Esophagus (tissue), 2 donors: ENCODE measurements around the gene PXDN. TPM values are rescaled to one million over a fixed set of nuclear protein-coding genes. Genes with fewer than 3 reads are reported as not detected.

Experiments used
- H3K27ac ChIP-seq, 2 donors: one replicate each; pipeline ENCODE4 v1.5.1; 2013; ENCODE audit warnings: low read depth in 2 of 2, mild to moderate bottlenecking in 2 of 2, inconsistent platforms in 1 of 2, low read length in 1 of 2, moderate library complexity in 1 of 2
- H3K27me3 ChIP-seq, 2 donors: one replicate each; pipeline ENCODE4 v1.6.1; 2013; ENCODE audit warnings: low read length in 2 of 2, control low read depth in 1 of 2, mild to moderate bottlenecking in 1 of 2; ENCODE audit not compliant: insufficient read depth in 2 of 2, control insufficient read depth in 1 of 2
- H3K36me3 ChIP-seq, 2 donors: one replicate each; pipeline ENCODE4 v1.6.1; 2013; ENCODE audit warnings: low read length in 1 of 2; ENCODE audit not compliant: control insufficient read depth in 2 of 2, insufficient read depth in 2 of 2
- H3K4me1 ChIP-seq, 2 donors: one replicate each; pipeline ENCODE4 v1.6.1; 2013; ENCODE audit warnings: low read length in 1 of 2; ENCODE audit not compliant: control insufficient read depth in 2 of 2, insufficient read depth in 2 of 2
- H3K4me3 ChIP-seq, 2 donors: one replicate each; pipeline ENCODE4 v1.5.1; 2013; ENCODE audit warnings: low read length in 2 of 2, mild to moderate bottlenecking in 2 of 2, low read depth in 1 of 2, moderate library complexity in 1 of 2
- H3K9me3 ChIP-seq, 2 donors: one replicate each; pipeline ENCODE4 v1.6.1; 2013; ENCODE audit warnings: mild to moderate bottlenecking in 2 of 2, low read depth in 1 of 2, low read length in 1 of 2, moderate library complexity in 1 of 2; ENCODE audit not compliant: control insufficient read depth in 2 of 2, insufficient read depth in 1 of 2
- WGBS, 2 donors: extraction: QIAGEN DNeasy Blood & Tissue Kit; methylation state at CpG; one replicate each; pipeline ENCODE4 v1.1.7; 2013; 5-methylcytosine and 5-hydroxymethylcytosine counted together
- polyA plus RNA-seq, 2 donors: library from polyadenylated mRNA; stranded (reverse); fragments of 200-250 nt; gene quantifications; one replicate each; pipeline ENCODE4 v1.2.3, GENCODE V29; 2013
- donor health status: healthy with polysubstance abuse.
- donor health status: Bipolar disorder and iron deficiency.

The PXDN gene
- polyA plus RNA-seq, 2 donors = 1.1 to 1.9 TPM

DNA sequence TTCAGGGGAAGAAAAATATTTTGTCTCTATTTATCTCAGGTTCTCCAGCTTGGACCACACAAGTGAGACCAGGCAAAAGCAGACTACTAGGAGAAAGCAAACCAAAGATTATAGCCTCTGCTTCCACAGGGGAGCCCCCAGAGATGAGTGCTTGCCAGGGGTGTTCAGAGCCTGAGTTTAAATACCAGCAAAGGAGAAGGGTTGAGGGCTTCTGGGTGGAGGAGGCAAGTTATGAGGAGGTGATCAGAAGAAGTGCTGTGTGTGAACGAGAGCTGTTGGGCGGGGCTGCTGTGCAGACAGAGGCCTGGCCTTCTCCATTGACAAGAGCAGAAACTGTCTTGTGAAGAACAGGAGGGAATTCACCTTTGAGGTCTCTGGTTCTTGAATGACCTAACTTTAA is 32.8 kb upstream of the PXDN start:
- Histone ChIP-seq H3K36me3 (no peaks in the 10 kb centered on the region), H3K9me3 (no peaks in the 10 kb centered on the region), H3K27me3 (peaks cover 0 to 4% of the 10 kb centered on the region in 2 donors), H3K4me3 (no peak overlapping the region), H3K4me1 (no peaks in the 10 kb centered on the region), H3K27ac (no peak overlapping the region)
- WGBS, 2 donors = 68 to 86% methylated on average over 2 of the region's 2 CpGs

DNA sequence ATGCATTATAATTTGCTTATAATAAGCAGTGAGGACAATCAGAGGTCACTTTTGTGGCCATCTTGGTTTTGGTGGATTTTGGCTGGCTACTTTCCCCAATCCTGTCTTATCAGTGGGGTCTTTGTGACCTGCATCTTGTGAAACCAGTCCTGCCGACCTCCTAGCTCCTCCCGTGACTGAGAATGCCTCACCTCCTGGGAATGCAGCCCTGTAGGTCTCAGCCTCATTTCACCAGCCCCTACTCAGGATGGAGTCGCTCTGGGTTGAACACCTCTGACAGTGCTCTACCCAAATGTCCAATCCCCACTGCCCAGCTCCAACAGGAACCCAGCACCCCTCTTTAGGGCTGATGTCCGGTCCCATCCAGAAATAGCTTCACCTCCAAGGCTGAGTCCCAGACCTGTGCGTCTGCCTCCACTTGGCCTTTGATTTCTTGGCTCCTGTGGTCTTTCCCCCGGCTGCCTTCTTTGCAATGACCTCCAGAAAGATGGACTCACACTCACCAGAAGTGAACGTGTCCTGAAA is 31.3 kb upstream of the PXDN start:
- WGBS, 2 donors = 86 to 87% methylated on average over 7 of the region's 7 CpGs
- H3K4me1 ChIP-seq = no peaks in the 10 kb centered on the region
- no peak overlapping the region for H3K4me3 ChIP-seq
- H3K27ac ChIP-seq = no peak overlapping the region
- no peaks in the 10 kb centered on the region for H3K9me3 ChIP-seq
- peaks cover 0 to 4% of the 10 kb centered on the region in 2 donors for H3K27me3 ChIP-seq
- no peaks in the 10 kb centered on the region for H3K36me3 ChIP-seq

- Histone ChIP-seq H3K36me3 (no peaks in the 10 kb centered on the region), H3K9me3 (no peaks in the 10 kb centered on the region), H3K4me3 (no peak overlapping the region), H3K27ac (no peak overlapping the region), H3K27me3 (peaks cover 0 to 4% of the 10 kb centered on the region in 2 donors), H3K4me1 (no peaks in the 10 kb centered on the region)
- 71 to 75% methylated on average over 3 of the region's 3 CpGs for WGBS, 2 donors
Observed at GRCh38 chr2:1774929-1775328, 30.6 kb upstream of the PXDN start.

GRCh38 chr2:1773883-1774282 is 29.6 kb upstream of the PXDN start:
- Histone ChIP-seq H3K27ac (no peak overlapping the region), H3K4me1 (no peaks in the 10 kb centered on the region), H3K4me3 (no peak overlapping the region), H3K27me3 (peaks cover 0 to 4% of the 10 kb centered on the region in 2 donors), H3K9me3 (no peaks in the 10 kb centered on the region), H3K36me3 (no peaks in the 10 kb centered on the region)
- WGBS, 2 donors = 50 to 52% methylated on average over 7 of the region's 7 CpGs

GRCh38 chr2:1772471-1773267 is 28.4 kb upstream of the PXDN start:
- H3K9me3 ChIP-seq = no peaks in the 10 kb centered on the region
- no peaks in the 10 kb centered on the region for H3K36me3 ChIP-seq
- H3K4me3 ChIP-seq = no peak overlapping the region
- no peak overlapping the region for H3K27ac ChIP-seq
- no peaks in the 10 kb centered on the region for H3K27me3 ChIP-seq
- H3K4me1 ChIP-seq = no peaks in the 10 kb centered on the region
- 74 to 81% methylated on average over 8 of the region's 8 CpGs for WGBS, 2 donors

DNA sequence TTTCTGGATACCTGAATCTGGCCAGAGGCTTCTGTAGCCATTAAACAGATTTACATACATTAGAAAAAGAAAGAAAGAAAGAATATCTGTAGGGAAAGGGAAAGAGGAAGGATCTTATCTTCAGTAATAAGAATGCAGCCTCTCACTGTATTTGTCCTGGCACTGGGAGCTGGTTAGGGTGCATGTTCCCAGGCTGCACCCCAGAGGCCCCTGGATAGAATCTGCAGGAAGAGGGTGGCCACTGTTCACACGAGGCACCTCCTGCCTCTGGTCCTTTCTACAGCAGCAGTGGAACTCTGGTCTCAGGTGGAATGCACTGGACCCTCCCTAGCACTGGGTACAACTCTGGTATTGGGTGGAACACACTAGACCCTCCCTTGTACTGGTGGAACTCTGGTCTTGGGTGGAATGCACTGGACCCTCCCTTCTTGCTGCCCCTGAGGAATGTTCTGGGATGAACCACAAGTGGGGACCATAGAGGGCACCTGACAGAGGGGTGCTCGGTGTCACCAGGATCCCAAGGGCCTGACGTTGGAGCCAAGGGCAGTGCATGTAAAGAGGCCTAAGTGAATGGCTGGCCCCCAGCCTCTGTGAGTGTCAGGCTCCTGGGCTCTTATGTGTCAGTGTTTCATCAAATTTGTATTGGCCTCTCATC is 27.4 kb upstream of the PXDN start:
- Histone ChIP-seq H3K9me3 (no peaks in the 10 kb centered on the region), H3K27ac (no peak overlapping the region)
- 67 to 81% methylated on average over 3 of the region's 3 CpGs for WGBS, 2 donors

DNA sequence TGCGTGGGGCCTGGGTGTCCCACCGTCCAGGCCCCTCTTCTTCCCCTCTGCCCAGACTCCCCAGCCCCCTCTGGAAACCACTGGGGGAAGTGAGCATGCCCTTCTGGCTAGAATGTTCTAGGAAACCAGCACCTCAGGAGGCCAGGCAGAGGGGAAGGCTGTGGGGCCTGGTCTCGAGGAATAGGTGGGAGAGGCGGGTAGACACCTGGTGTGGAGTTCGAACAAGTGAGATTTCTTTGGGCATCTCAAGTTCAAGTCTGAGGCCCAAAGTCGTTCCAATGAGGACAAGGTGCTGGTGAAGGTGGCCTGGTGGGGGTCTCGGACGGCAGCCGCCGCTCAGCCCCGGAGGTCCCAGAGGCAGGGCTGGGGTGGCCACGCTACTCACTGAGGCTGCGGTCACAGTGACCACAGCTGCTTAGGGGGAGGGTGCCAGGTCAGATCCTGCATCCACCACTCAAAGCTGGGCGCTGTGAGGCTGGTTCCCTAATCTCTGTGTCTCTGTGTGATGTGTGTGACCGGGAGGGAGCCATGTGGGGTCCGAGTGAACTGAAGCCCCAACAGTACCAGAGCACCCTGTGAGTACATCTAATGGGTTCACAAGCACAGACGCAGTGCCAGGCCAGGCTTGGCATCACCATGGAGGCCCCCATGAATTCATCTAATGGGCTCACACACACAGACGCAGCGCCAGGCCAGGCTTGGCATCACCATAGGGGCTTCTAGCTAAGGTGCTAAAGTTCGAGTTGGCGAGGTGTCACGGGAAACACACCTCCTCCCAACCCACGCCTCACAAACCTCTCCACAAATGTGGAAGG is 26.5 kb upstream of the PXDN start:
- Histone ChIP-seq H3K27me3 (no peaks in the 10 kb centered on the region), H3K4me3 (no peak overlapping the region), H3K9me3 (peaks cover 0 to 2% of the 10 kb centered on the region in 2 donors), H3K4me1 (no peaks in the 10 kb centered on the region), H3K27ac (no peak overlapping the region), H3K36me3 (no peaks in the 10 kb centered on the region)
- WGBS, 2 donors = 91 to 93% methylated on average over 23 of the region's 23 CpGs

More for the DNA sequence above, 27.4 kb upstream of the PXDN start:
- H3K4me3 ChIP-seq = no peak overlapping the region
- no peaks in the 10 kb centered on the region for H3K36me3 ChIP-seq
- no peaks in the 10 kb centered on the region for H3K4me1 ChIP-seq
- no peaks in the 10 kb centered on the region for H3K27me3 ChIP-seq

DNA sequence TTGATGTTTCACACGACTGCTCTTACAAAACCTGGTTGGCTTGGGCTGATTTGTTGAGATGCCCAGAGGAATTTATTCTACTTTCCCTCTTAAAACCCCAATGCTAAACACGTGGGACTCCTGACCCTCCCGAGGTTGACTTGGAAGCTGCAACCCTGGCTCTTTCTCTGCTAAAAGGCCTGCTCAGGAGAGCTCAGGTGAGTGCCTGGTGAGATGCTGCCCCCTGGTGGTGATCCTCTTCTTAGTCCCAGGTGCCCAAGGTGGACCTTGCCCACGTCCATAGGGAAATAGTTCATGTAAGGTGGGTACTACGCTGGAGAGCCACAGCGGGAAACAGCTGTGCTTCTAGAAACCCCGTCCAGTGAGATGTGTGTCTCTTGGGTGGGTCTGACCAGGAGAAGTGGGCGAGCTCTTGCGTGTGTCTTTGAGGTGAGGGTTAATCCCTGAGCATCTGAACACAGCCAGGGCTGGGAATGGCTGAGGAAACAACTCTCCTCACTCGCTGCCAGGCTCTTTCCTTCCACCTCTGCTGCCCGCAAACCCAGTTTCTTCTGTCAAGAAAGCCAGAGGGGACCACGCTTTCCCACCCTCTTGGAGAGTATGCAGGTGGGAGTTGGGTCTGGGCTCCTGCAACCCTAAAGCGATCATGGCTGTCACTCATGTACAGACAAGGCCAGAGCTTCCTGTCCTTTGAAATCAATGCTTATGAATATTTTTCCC is 25.5 kb upstream of the PXDN start:
- Histone ChIP-seq H3K27ac (no peak overlapping the region), H3K4me3 (no peak overlapping the region), H3K36me3 (no peaks in the 10 kb centered on the region), H3K27me3 (no peaks in the 10 kb centered on the region), H3K4me1 (no peaks in the 10 kb centered on the region), H3K9me3 (peaks cover 0 to 2% of the 10 kb centered on the region in 2 donors)
- 49 to 57% methylated on average over 13 of the region's 13 CpGs for WGBS, 2 donors
